Measurements from ENCODE around the gene SELENOP.

- no peak for TF ChIP-seq CTCF (IDR thresholded peaks at IDR 0.05; ENCODE audit: extremely low read depth in 1 of 2, insufficient read depth in 1 of 2, low read depth in 1 of 2, low read length in 2 of 2)
- TF ChIP-seq MYC (IDR thresholded peaks at IDR 0.05; ENCODE audit: low read depth, low read length): no peak
- TF ChIP-seq EZH2 (IDR thresholded peaks at IDR 0.05; ENCODE audit: borderline replicate concordance, low read depth, low read length, severe bottlenecking): no peak
- TF ChIP-seq JUN (IDR thresholded peaks at IDR 0.05; ENCODE audit: borderline replicate concordance, insufficient read depth, insufficient read length, low read depth): no peak
- no peak for TF ChIP-seq FOS (IDR thresholded peaks at IDR 0.05; ENCODE audit: borderline replicate concordance, insufficient read depth, low read length)
- no peak for TF ChIP-seq POLR2A (IDR thresholded peaks at IDR 0.05; ENCODE audit: low read depth, low read length)
- TF ChIP-seq POLR2AphosphoS5 (IDR thresholded peaks at IDR 0.05; ENCODE audit: insufficient read depth, low read depth, low read length): no peak
These were observed 2.6 kb downstream of the SELENOP start for GRCh38 chr5:42808888-42809611.

Data from endothelial cell of umbilical vein (primary cell).